Measurements from ENCODE around the gene TIGD4. TPM values are rescaled to one million over a fixed set of nuclear protein-coding genes. Genes with fewer than 3 reads are reported as not detected.

Gene TIGD4
- total and polyA plus RNA-seq, 2 of the 8 experiments (the other 6 are each of a cell fraction or from before 2014, with no cell fraction given): 0.42 to 2.3 TPM

GRCh38 chr4:152784490-152785350 lies 5.2 kb upstream of the TIGD4 start (continued):
- TF ChIP-seq CHD7 (IDR thresholded peaks at IDR 0.05; ENCODE audit: insufficient replicate concordance, low read length) (no peak), RAD21 (IDR thresholded peaks at IDR 0.05 in 1 of 2, conservative IDR thresholded peaks at IDR 0.05 in 1 of 2; ENCODE audit: low read depth in 2 of 2, low read length in 2 of 2) (peak; percentile 39 to 54), TBP (IDR thresholded peaks at IDR 0.05; ENCODE audit: low read depth, low read length) (no peak), SP2 (IDR thresholded peaks at IDR 0.05; ENCODE audit: low read length) (no peak), CTCF (IDR thresholded peaks at IDR 0.05; ENCODE audit: control extremely low read depth in 1 of 3, insufficient read depth in 1 of 3, low read depth in 1 of 3, low read length in 3 of 3) (peak in 2 of 3 experiments; percentile 17 to 52; a peak in 2 of 4 replicates), SRF (IDR thresholded peaks at IDR 0.05; ENCODE audit: low read depth, low read length) (no peak), JUN (IDR thresholded peaks at IDR 0.05; ENCODE audit: low read depth, low read length) (no peak)
